H9 (cell line): Measurements from ENCODE around the gene GUCY2D. TPM values are rescaled to one million over a fixed set of nuclear protein-coding genes. Genes with fewer than 3 reads are reported as not detected.

ENCODE experiments used
- DNase-seq: peaks from one replicate; pipeline ENCODE4 v3.0.0-alpha.2; 2017
- H2AFZ ChIP-seq: one replicate; pipeline ENCODE4 v1.6.1; 2013; ENCODE audit warnings: mild to moderate bottlenecking, low read length, control low read depth, moderate library complexity
- H2AK5ac ChIP-seq: 2 replicates; pipeline ENCODE4 v1.6.1; 2013; ENCODE audit warnings: low read length, control low read depth, mixed read lengths; ENCODE audit not compliant: insufficient read length
- H2BK120ac ChIP-seq: one replicate; pipeline ENCODE4 v1.6.1; 2013; ENCODE audit warnings: low read depth, mild to moderate bottlenecking, low read length, control low read depth, inconsistent platforms; ENCODE audit not compliant: poor library complexity, severe bottlenecking
- H2BK12ac ChIP-seq: 2 replicates; pipeline ENCODE4 v1.6.1; 2013; ENCODE audit warnings: low read length, control low read depth, mixed read lengths, low read depth; ENCODE audit not compliant: insufficient read length
- H2BK15ac ChIP-seq: 2 replicates; pipeline ENCODE4 v1.6.1; 2013; ENCODE audit warnings: low read depth, low read length, control low read depth
- H2BK20ac ChIP-seq: one replicate; pipeline ENCODE4 v1.6.1; 2013; ENCODE audit warnings: low read depth, mild to moderate bottlenecking, low read length, control low read depth, inconsistent platforms; ENCODE audit not compliant: poor library complexity, severe bottlenecking
- H2BK5ac ChIP-seq: 2 replicates; pipeline ENCODE4 v1.6.1; 2013; ENCODE audit warnings: low read length, control low read depth, mixed read lengths; ENCODE audit not compliant: insufficient read length
- H3K14ac ChIP-seq: 2 replicates; pipeline ENCODE4 v1.6.1; 2013; ENCODE audit warnings: low read length, control low read depth; ENCODE audit not compliant: insufficient read depth
- H3K18ac ChIP-seq: 2 replicates; pipeline ENCODE4 v1.6.1; 2013; ENCODE audit warnings: low read depth, mild to moderate bottlenecking, mixed read lengths, low read length, control low read depth; ENCODE audit not compliant: insufficient read length
- H3K23ac ChIP-seq: 2 replicates; pipeline ENCODE4 v1.6.1; 2013; ENCODE audit warnings: low read length, control low read depth, mixed read lengths, low read depth; ENCODE audit not compliant: insufficient read length
- H3K23me2 ChIP-seq: 2 replicates; pipeline ENCODE4 v1.6.1; 2013; ENCODE audit warnings: low read depth, mild to moderate bottlenecking, mixed read lengths, low read length, control low read depth; ENCODE audit not compliant: insufficient read length, poor library complexity, severe bottlenecking
- H3K27ac ChIP-seq: 2 replicates; pipeline ENCODE4 v1.5.1; 2013; ENCODE audit warnings: low read length, control low read depth, mixed read lengths, low read depth; ENCODE audit not compliant: insufficient read length
- H3K27me3 ChIP-seq: 2 replicates; pipeline ENCODE4 v1.6.1; 2013; ENCODE audit warnings: low read length, control low read depth, inconsistent platforms; ENCODE audit not compliant: insufficient read depth
- H3K4ac ChIP-seq: 2 replicates; pipeline ENCODE4 v1.6.1; 2013; ENCODE audit warnings: low read depth, mild to moderate bottlenecking, control low read depth, inconsistent platforms, low read length, moderate library complexity
- H3K4me1 ChIP-seq: 2 replicates; pipeline ENCODE4 v1.6.1; 2013; ENCODE audit warnings: low read length, control low read depth, inconsistent platforms; ENCODE audit not compliant: insufficient read depth
- H3K4me2 ChIP-seq: 2 replicates; pipeline ENCODE4 v1.6.1; 2013; ENCODE audit warnings: low read length, control low read depth, mixed read lengths; ENCODE audit not compliant: insufficient read length, insufficient read depth
- H3K56ac ChIP-seq: 2 replicates; pipeline ENCODE4 v1.6.1; 2013; ENCODE audit warnings: low read depth, mild to moderate bottlenecking, mixed read lengths, low read length, control low read depth; ENCODE audit not compliant: insufficient read length
- H3K79me1 ChIP-seq: 2 replicates; pipeline ENCODE4 v1.6.1; 2013; ENCODE audit warnings: low read depth, mild to moderate bottlenecking, moderate library complexity, low read length, control low read depth, inconsistent platforms; ENCODE audit not compliant: insufficient read depth, poor library complexity, severe bottlenecking
- H3K79me2 ChIP-seq: 2 replicates; pipeline ENCODE4 v1.6.1; 2013; ENCODE audit warnings: low read length, control low read depth, inconsistent platforms; ENCODE audit not compliant: insufficient read depth
- H3K9ac ChIP-seq: 2 replicates; pipeline ENCODE4 v1.6.1; 2013; ENCODE audit warnings: low read length, control low read depth, mixed read lengths; ENCODE audit not compliant: insufficient read length; ENCODE audit errors: extremely low read depth
- H3K9me3 ChIP-seq: one replicate; pipeline ENCODE4 v1.6.1; 2013; ENCODE audit warnings: low read depth, low read length, inconsistent platforms; ENCODE audit not compliant: control insufficient read depth
- H3T11ph ChIP-seq: one replicate; pipeline ENCODE4 v1.6.1; 2013; ENCODE audit warnings: mild to moderate bottlenecking, low read length, control low read depth, inconsistent platforms
- H4K20me1 ChIP-seq: one replicate; pipeline ENCODE4 v1.6.1; 2013; ENCODE audit not compliant: control insufficient read depth, insufficient read length, insufficient read depth
- H4K5ac ChIP-seq: 2 replicates; pipeline ENCODE4 v1.6.1; 2013; ENCODE audit warnings: low read depth, mild to moderate bottlenecking, mixed read lengths, low read length, control low read depth; ENCODE audit not compliant: insufficient read length
- H4K8ac ChIP-seq: replicated peaks from 2 replicates; pipeline ENCODE4 v1.6.1; 2013; ENCODE audit warnings: low read length, control low read depth, mixed read lengths, low read depth; ENCODE audit not compliant: insufficient read length
- H4K91ac ChIP-seq: 2 replicates; pipeline ENCODE4 v1.6.1; 2013; ENCODE audit warnings: low read depth, mild to moderate bottlenecking, moderate library complexity, mixed read lengths, low read length, control low read depth; ENCODE audit not compliant: insufficient read length
- H3K27ac Mint-ChIP-seq, 3 experiments: 2 replicates in 2 of 3; 3 replicates in 1 of 3; pipeline ENCODE4 v1.8.0; 2020 to 2021; ENCODE audit warnings: mixed read lengths in 3 of 3, mild to moderate bottlenecking in 1 of 3, moderate library complexity in 1 of 3
- H3K27me3 Mint-ChIP-seq: 2 replicates; pipeline ENCODE4 v1.8.0; 2021; ENCODE audit warnings: low read depth, mild to moderate bottlenecking, moderate library complexity, mixed read lengths
- H3K36me3 Mint-ChIP-seq, 3 experiments: 2 replicates in 2 of 3; 3 replicates in 1 of 3; pipeline ENCODE4 v1.8.0; 2020 to 2021; ENCODE audit warnings: low read depth in 3 of 3, mixed read lengths in 3 of 3; ENCODE audit not compliant: insufficient read depth in 1 of 3
- H3K4me1 Mint-ChIP-seq, 2 experiments: 2 replicates each; pipeline ENCODE4 v1.8.0; 2020; ENCODE audit warnings: mixed read lengths in 2 of 2
- H3K4me3 Mint-ChIP-seq, 2 experiments: 2 replicates in 1 of 2; 3 replicates in 1 of 2; pipeline ENCODE4 v1.8.0; 2020 to 2021; ENCODE audit warnings: mild to moderate bottlenecking in 2 of 2, mixed read lengths in 2 of 2, moderate library complexity in 1 of 2
- H3K9me3 Mint-ChIP-seq, 2 experiments: 2 replicates in 1 of 2; 3 replicates in 1 of 2; pipeline ENCODE4 v1.8.0; 2020; ENCODE audit warnings: mild to moderate bottlenecking in 2 of 2, mixed read lengths in 2 of 2, moderate library complexity in 1 of 2
- CTCF ChIP-seq: fragments of 200-600 bp; sonication (generic); conservative IDR thresholded peaks from 3 replicates; pipeline ENCODE4 v1.8.0; 2021; ENCODE audit warnings: antibody characterized with exemption, mild to moderate bottlenecking
- WGBS: extraction: QIAGEN DNeasy Blood & Tissue Kit; methylation state at CpG from one replicate; pipeline ENCODE4 v1.1.7; 2013; ENCODE audit warnings: missing lambda C conversion rate, low lambda C conversion rate, mixed read lengths; ENCODE audit not compliant: insufficient read length; ENCODE audit errors: extremely low coverage; 5-methylcytosine and 5-hydroxymethylcytosine counted together
- total RNA-seq: library from RNA; stranded (reverse); gene quantifications from 2 replicates; pipeline ENCODE4 v1.2.1, GENCODE V29; 2021

GUCY2D gene
- total RNA-seq, 1 experiment from 2014 or later = 0.15 TPM

GRCh38 chr17:7982173-7982572 lies 20.2 kb upstream of the GUCY2D start:
- Histone ChIP-seq H4K20me1 (no peaks in the 10 kb centered on the region), H2BK12ac (no peak overlapping the region), H3K23me2 (no peaks in the 10 kb centered on the region), H3K18ac (no peak overlapping the region), H3K4ac (no peak overlapping the region), H3K14ac (no peak overlapping the region), H3K79me2 (no peaks in the 10 kb centered on the region), H3K4me1 (no peaks in the 10 kb centered on the region), H4K5ac (no peak overlapping the region), H2BK15ac (no peak overlapping the region), H3K9ac (no peak overlapping the region), H3K27ac (no peak overlapping the region), H2BK120ac (no peak overlapping the region), H3K9me3 (no peaks in the 10 kb centered on the region), H3T11ph (no peak overlapping the region), H3K23ac (no peak overlapping the region), H2AK5ac (no peak overlapping the region), H2BK20ac (no peak overlapping the region), H3K79me1 (no peaks in the 10 kb centered on the region), H3K56ac (no peak overlapping the region), H4K8ac (no peak overlapping the region), H2AFZ (no peak overlapping the region), H3K27me3 (no peaks in the 10 kb centered on the region), H2BK5ac (no peak overlapping the region), H4K91ac (no peak overlapping the region), H3K4me2 (no peak overlapping the region)
- Mint-ChIP-seq H3K36me3 (no peaks in the 10 kb centered on the region), H3K9me3 (no peaks in the 10 kb centered on the region; a peak in 1 of 5 replicates), H3K27ac (no peak overlapping the region), H3K4me3 (no peak overlapping the region), H3K4me1 (peaks cover 2 to 10% of the 10 kb centered on the region in 2 experiments), H3K27me3 (peaks cover 8% of the 10 kb centered on the region)
- no CpG with 5 or more reads among the region's 7 CpGs for WGBS
- TF ChIP-seq CTCF = no peak
- peak; percentile 12 for DNase-seq
